Activated CD4-positive, alpha-beta T cell treated with anti-CD3 and anti-CD28 coated beads, Interleukin-2, amount 50 U/mL, for 48 hours (primary cell): ENCODE data around the gene RAVER2.
"Not testable (repeated sequence)": the region's sequence is repeated elsewhere in the genome, so short reads cannot be mapped to it uniquely, and the experiment has no call there.

Experiments
- DNase-seq, 2 experiments: peaks; one replicate each; pipeline ENCODE4 v3.0.0-alpha.2; 2020

The RAVER2 gene

DNA sequence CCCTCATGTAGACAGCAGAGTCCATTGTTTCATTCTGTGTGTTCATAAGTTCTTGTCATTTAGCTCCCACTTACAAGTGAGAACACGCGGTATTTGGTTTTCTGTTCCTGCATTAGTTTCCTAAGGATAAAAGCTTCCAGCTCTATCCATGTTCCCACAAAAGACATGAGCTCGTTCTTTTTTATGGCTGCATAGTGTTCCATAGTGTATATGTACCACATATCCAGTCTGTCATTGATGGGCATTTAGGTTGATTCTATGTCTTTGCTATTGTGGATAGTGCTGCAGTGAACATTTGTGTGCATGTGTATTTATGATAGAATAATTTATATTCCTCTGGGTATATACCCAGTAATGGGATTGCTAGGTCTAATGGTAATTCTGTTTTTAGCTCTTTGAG is 75.7 kb downstream of the RAVER2 start:
- DNase-seq = not testable (repeated sequence)

DNA sequence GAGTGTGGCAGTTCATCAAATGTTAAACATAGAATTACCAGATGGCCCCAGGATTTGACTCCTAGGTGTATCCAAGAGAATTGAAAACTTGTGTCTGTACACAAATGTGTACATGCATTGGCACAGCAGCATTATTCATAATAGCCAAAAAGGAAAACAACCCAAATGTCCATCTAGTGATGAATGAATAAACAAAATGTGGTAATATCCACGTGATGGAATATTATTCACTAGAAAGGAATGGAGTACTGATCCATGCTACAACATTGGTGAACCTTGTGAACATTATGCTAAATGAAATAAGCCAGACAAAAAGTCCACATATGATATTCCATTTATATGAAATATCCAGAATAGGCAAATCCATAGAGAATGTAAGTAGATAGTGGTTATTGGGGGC is 77.7 kb downstream of the RAVER2 start:
- no peak for DNase-seq

DNA sequence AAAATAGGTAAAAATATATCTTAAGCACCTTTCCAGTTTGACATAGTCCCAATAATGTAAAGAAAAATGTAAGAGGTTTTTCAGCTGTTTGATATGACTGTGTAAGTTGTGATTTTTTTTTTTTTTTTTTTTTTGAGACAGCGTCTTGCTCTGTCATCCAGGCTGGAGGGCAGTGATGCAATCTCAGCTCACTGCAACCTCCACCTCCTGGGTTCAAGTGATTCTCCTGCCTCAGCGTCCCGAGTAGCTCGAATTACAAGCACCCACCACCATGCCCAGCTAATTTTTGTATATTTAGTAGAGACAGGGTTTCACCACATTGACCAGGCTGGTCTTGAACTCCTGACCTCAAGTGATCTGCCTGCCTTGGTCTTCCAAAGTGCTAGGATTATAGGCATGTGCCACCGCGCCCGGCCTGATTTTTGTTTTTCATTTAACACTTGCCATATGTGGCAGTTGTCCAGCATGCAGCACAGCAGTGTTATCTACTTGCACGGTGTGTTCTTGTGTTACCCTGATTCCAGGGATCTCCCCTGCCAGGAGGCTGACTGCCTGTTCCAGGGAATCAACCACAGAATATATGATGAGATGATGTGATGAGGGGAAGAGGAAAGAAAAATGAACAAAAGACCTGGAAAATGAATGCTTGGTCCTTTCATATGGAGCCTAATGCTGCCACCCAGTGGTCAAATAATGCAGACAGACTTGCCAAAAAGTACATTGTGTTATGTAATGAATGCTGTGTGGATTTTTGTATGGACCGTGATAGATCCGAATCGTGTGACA is 79.0 kb downstream of the RAVER2 start:
- DNase-seq = peak; percentile 54 to 68

DNA sequence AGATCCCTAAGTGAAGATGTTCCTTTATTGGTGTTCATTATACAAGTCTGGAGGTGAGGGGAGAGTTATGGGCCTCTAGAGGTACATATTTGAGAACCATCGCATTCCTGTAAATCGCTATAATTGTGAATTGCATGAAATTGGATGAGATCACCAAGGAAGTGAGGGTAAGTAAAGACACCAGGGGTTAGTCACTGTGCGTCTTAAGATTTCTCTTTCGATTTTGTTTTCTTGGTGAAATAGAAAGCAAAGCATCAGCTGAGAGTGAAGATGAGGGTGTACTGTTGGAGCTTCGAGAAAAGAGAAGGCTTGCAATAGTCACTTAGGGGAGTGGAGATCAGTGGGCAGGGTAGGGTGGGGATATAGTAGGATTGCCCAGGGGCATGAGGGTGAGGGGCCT is 82.1 kb downstream of the RAVER2 start:
- DNase-seq = no peak

DNA sequence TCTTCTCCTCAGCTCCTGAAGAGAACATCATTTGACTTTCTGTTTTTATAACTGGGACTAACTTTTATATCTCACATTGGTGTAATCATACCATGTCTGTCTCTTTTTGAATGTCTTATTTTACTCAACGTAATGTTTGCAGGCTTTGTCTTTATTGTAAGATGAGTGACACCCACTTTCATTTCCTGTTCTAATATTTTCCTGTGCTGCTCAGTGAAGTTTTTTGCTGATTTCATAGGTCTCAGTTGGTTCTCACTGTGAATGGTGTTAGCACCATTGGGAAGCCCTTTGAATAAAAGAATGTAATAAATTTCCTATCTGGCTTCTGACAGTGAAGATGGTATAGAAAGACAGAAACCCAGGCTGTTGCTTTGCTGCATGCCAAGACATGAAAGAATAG is 84.0 kb downstream of the RAVER2 start:
- no peak for DNase-seq

DNA sequence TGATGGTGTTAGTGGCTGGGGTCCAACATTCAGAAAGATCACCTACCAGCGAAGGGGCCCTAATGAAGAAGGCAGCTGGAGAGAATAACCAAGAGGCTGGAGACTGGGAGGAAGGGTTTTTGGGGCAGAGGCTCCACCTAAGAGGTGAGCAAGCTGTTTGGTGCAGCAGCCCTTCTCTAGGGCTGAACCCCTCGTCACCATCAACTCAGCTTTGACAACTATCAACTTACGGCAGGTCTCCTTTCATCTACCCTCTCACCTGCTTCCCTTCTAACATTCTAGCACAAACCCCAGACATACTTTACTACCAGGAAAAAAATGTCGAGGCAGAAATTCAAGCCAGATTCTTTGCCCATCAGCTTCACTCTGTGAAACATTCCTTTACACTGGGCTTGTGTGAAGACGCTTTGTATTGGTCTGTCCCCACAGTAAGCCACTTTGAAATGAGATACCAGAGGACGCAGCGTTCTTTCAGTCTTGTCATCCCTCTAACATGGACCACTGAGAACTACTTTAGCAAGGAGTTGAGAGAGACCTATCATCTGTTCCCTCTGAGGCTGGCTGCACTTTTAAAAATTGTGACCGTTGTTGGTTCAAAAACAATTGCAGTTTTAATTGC is 84.6 kb downstream of the RAVER2 start:
- DNase-seq = no peak

DNA sequence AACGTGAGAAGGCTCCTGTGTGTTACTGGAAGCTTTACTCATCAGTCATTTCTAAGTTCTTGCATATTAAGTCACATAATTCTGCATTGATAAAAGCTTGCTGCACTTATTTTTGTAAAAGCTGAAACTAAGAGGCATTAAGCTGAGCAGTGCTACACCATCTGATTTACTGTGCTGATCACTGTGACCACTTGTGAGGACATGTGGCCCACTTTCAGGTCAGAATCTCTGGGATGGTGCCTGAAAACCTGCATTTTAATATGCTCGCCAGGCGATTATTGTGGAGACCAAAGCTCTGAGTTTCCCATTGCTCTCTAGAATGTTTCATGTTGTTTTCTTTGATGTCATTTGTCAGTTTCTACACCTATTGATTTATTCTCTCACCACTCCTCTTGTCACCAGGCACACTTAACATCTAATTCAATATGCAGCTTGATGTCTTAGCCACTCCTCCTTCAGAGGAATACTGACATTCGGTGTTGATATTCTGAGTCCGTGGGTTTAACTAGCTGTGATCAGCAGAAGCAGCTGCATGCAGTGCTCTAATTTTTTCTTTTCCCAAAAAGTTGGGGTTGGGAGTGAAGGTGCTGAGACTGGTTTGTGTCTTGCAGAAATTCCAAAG is 85.3 kb downstream of the RAVER2 start:
- DNase-seq = no peak

DNA sequence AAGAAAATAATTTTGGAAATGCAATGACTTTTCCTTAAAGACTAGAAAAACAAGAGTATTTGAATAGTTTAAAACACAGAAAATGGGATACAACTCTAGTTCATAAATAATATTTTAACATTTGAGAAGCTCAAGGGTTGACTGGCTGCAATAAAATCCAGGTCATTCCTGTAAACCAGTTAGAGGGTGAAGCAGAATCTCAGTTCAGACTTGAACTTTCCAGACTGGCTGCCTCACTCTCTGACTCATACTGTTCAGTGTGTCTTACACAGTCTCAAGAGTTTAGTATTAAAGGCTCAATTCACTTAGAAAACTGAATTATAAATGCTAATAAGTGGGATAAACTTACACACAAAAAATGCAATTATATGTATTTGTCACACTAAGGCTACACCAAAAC is 89.9 kb downstream of the RAVER2 start:
- no peak for DNase-seq

DNA sequence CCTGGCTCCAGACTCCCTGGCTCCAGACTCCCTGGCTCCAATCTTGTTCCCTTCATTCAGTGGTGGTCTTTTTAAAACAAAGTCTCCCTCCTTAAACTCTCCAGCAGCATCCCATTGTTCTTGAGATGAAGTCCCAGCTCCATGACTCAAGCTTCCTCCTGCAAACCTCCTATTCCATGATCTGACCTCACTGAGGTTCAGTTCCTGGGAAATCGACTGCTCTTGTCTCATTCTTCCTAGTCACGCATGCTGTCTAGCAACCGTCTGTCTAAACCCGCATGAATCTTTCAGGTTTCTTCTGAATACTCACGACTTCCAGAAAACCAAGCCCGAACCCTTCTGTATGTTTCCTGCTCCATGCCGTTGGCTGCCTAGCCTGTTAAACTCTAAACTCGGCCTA is 91.9 kb downstream of the RAVER2 start:
- no peak for DNase-seq

DNA sequence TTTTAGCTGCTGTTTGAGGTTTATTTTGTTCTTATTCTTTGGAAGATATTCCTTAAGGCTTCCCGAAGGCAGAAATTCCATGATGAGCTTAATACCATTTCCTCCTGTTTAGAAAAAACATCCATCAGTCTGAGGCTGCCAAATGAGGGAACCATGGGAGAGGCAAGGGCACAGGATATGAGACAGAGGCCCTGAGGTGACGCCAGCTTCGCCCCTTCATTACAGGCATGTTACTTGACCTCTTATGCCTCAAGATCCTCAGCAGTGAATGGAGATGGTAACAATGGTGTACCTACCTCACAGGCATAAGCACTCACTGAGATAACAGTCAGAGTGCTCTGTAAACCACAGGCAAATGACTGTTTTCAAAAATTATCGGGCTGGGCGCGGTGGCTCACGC is 93.6 kb downstream of the RAVER2 start:
- DNase-seq = no peak

DNA sequence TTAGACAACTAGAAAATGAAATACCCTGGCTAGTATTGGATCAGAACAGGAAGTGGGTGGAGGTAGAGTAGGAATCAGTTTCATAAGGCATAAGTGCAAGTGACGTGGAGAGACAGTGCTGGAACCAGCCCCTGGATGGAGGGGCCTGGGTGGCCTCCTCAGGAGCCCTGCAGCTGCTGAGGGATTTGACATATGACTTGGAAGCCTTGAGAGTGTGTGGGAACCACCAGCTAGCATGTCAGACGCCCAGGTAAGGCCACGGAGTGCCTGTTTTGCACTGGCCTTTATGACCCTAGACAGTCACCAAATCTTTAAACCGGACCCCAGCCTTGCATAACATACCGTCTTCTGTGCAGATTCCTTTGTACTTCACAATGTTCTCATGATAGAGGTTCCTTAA is 94.4 kb downstream of the RAVER2 start:
- no peak for DNase-seq

DNA sequence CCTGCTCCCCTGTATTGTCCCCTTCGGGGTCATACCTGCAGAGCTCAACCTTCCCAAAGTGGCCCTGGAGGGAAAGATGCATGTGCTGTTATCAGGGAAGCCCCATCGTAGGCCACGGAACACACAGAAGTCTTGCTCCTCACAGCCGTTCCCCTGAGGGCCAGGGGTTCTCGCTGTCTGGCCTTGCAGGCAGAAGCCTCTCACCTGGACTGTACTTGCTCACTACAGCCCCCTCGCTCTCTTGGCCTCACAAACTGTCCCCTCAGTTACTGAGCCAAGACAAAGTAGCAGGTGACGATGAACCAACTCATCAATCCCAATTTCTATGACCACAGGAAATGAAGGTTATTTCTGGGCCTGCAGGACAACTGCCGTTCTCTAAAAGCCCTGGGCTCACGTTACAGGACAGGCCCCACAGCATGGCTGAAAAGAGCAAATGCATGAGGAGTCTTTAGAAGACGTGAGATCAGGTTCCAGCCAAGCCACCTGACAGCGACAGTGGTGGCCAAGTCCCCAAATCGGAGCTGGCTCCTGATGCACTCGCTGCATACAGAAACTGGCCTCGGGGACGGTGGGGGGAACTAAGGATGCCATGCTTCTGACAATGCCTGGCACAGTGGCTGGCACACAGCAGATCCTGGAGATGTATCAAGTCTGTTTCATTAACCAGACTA is 95.0 kb downstream of the RAVER2 start:
- DNase-seq = no peak

DNA sequence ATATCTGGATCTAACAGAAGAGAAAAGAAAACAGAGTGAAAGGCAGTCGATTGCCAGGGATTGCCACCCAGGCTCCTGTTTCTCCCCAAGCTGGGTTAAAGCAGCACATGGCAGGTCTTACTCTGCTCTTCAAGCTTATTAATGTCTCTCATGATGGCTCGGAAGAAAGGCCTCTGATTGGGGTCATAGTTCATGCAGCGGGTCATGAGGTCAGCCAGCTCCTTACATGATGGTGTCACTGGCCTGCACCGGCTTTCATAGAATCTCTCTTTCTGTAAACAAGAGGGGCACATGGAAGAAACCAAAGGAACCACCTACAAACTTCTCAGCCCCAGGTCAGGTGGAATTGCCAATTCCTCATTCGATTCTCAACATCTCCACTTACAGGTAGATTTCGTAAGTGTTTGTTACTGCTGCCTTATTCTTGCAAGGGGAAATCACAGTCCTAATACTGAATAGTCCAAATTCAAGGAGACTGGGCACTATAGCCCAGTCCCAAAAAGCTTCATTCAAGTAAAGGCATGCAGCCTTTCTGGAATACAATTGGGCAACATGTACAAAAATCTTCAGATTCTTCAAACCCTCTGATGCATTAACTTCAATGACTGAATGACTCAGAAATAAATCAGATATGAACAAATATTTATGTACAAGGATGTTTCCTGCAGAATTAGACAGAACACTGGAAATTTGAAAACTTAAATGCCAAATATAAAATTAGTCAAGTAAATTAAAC is 96.6 kb downstream of the RAVER2 start:
- DNase-seq = no peak

DNA sequence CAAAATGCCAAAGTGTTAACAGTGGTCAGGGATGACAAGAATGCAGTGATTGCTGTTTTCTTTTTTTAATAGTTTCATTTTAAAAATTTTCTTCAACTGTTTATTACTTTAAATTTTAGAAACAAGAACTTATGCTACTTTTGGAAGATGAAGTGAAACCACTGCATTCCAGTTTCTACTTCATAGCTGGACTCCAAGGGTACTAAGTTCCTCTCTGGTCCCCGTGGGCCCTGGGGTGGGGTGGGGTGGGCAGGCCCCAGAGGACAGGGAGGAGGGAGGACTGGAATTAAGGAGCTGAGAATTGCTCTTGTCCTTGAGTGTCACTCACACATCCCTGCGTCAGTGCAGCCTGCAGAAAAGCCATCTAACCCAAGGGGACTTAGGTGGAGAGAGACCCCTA is 97.3 kb downstream of the RAVER2 start:
- DNase-seq = no peak

DNA sequence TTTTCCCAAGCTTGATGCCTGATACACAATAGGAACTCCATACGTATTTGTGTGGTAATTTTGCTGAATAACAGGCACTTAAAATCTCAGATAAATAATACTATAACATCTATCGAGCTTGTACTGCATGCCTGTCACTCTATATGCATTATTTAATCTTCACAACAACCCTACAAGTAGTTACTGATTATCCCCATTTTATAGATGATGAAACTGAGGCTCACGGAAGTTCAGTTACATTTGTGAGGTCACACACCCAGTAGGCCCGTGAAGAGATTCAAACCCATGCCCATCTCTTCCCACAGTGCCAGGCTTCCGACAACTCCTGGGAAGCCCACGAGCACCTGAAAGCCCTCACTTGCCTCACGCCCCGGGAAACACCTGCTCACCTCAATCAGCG is 98.8 kb downstream of the RAVER2 start:
- DNase-seq = no peak

DNA sequence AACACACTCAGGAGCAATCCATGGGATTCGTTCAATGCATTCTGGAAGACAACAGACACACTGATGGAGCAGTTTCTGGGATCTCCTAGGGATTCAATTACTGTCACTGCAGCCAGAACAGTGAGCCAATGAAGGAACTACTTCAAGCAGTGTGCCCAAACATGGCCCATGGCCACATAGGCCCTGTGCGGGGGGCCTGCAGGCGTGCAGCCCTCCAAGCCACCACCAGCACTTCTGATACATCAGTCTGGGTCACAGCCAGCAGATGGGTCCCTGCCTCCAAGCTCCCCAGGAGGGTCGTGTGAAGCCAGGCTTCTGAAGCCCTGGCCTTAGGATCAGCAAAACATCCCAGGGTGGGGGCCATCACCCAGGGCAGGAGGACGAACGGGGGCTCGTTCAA is 99.3 kb downstream of the RAVER2 start:
- no peak for DNase-seq

DNA sequence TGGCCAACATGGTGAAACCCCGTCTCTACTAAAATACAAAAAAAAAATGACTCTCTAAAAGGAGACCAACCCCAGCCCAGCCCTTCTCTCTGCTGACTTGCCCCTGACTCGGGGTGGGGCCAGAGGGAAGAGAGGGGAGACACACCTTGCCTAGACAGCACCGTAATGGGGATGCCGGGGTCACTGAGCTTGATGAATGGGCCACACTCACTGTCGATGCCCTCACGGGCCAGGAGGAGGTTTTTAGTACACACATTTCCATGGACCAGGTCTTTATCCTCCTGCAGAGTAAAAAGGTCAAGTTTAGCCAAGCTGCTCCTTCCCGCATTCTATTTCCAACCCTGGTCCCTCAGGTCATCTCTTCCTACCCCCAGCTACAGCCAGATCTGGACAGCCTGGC is 99.7 kb downstream of the RAVER2 start:
- no peak for DNase-seq

DNA sequence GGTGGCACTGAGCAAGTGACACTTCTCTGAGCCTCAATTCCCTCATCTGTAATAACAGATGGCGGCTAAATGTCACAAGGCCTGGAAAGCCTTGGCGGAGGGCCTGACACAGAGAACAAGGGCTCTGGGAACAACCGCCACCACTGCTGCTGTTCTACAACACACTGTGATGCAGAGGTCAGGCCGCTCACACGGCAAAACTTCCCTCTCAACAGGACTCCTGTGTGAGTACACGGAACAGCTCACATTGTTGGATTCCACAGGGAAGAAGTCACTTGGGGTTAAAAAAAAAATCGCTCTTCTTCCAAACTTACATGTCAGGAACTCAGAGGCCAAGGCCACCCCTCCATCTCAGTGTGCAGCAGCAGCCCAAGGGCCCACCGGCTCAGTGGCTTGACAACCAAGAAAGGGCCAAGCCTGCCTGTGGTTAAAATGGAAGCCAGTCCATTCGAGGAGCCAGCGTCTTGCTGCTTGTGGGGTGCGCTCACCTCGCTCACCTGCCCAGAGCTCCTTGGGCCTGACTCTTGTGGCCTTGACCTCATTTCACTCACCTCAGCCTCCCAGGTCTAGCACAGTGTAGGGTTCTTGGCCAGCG is 101.1 kb downstream of the RAVER2 start:
- no peak for DNase-seq

DNA sequence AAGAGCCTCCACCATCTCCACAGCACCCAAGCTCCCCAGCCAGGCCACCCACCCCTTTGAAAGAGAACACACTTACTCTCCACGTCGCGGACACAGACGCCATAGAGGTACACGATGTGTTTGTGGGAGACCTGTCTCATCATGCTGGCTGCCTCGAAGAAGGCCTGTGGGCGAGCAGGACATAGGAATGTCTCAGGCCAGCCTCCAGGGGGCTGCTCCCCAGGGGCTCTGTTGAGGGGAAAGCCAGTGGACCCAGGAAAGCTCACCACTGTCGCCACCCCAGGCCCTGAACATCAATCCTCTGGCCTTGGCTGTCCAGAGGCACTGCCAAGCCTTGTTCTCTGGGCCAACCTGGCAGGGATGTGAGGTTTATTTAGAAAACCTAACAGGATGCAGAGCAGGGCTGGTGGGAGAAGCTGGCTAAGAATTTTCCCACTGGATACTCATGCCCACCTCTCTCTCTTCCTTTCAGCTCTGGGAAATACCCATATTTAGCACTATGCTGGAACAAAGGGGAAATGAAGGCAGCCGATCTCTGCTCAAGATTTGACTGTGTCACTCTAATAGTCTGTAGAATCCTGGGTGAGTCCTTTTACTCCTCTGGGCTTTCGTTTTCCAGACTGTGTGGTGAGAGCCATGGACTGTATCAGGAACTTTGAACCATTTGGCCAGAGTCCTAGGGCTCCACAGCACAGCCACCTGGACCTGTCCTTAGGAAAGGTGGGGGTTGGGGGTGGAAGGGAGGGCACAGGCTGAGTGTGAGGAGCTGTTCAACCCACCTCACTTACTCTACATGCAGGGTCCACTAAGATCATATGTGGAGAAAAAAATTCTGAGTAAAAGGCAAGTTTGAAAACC is 101.9 kb downstream of the RAVER2 start:
- DNase-seq = no peak

DNA sequence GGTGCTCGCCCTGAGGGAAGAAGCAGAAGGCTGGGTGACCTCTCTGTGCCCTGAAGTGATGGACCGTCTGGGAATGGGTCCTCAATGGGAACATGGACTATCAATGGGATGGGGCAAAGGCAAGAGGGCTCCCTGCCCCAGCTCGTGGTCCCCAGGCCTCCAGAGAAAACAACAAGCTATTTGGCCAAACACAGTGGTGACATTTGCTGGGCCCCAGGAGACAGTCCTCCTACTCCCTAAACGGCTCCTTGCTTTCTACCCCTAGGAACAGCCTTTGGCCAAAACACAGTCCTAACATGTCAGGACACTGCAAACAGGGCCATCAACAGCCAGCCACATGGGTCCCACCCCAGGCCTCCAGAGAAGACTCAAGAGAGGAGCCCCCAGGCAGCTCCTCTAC is 102.8 kb downstream of the RAVER2 start:
- DNase-seq = no peak

DNA sequence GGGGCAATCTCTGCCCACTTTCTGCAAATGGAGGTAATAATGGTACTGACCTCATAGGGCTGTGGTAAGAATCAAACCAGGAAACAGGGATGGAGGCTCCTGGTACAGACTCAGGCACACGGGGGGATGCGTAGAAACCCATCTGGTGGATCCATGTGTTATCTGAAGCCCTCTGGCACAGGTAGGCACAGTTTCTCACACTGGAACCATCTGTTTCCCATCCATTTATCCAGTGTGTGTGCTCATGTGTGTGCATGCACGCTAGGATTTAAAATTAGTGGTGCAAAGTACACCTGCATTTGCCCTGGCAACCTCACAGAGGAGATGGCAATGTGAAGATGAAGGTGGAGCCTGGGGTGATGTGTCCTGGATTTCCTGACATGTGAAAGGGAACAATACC is 103.3 kb downstream of the RAVER2 start:
- no peak for DNase-seq

DNA sequence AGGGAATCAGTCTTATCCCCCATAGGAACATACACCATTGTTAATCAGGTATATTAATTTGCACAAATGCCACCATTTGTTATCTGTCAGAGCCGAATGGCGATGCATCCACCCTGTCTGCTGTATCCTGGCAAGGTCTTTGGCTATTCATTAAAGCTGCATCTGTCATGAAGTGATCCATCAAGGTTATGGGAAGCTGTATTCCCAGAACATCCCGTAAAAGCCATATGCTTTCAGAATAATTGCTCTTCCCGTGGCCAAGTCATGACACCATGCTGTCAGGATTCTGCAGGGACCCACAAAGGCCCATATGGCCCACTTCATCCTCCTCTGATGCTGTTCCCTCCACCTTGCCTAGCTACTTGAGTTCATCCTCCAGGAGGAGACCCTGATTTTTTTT is 103.9 kb downstream of the RAVER2 start:
- DNase-seq = no peak
